Mesothelial cell of epicardium (in vitro differentiated cells): ENCODE measurements around the gene PDE4B. TPM values are rescaled to one million over a fixed set of nuclear protein-coding genes. Genes with fewer than 3 reads are reported as not detected.

Source experiments
- DNase-seq, 2 experiments: peaks; one replicate each; pipeline ENCODE4 v3.0.0; 2021; ENCODE audit warnings: low spot score in 2 of 2; ENCODE audit not compliant: unreplicated experiment in 2 of 2
- H3K27ac Mint-ChIP-seq: 2 replicates; pipeline ENCODE4 v1.8.0; 2021; ENCODE audit warnings: mixed read lengths
- H3K27me3 Mint-ChIP-seq: 2 replicates; pipeline ENCODE4 v1.8.0; 2021; ENCODE audit warnings: low read depth, mixed read lengths
- H3K36me3 Mint-ChIP-seq: 2 replicates; pipeline ENCODE4 v1.8.0; 2021; ENCODE audit warnings: mixed read lengths
- H3K4me1 Mint-ChIP-seq: 2 replicates; pipeline ENCODE4 v1.8.0; 2021; ENCODE audit warnings: mixed read lengths
- H3K4me3 Mint-ChIP-seq: 2 replicates; pipeline ENCODE4 v1.8.0; 2021; ENCODE audit warnings: mild to moderate bottlenecking, moderate library complexity, mixed read lengths
- H3K9me3 Mint-ChIP-seq: 2 replicates; pipeline ENCODE4 v1.8.0; 2021; ENCODE audit warnings: mixed read lengths
- CTCF ChIP-seq: fragments of 200-600 bp; sonication (generic); IDR thresholded peaks from one replicate; pipeline ENCODE4 v1.5.0; 2021; ENCODE audit warnings: antibody characterized with exemption; ENCODE audit not compliant: unreplicated experiment
- total RNA-seq: library from RNA; stranded (reverse); gene quantifications from 3 replicates; pipeline ENCODE4 v1.2.1, GENCODE V29; 2021

PDE4B gene
- total RNA-seq, 1 donor from 2014 or later = 22.3 TPM

- Mint-ChIP-seq H3K4me3 (peak overlapping the region; percentile 15), H3K27ac (peak overlapping the region; percentile 68), H3K36me3 (peaks cover 1% of the 10 kb centered on the region), H3K9me3 (no peaks in the 10 kb centered on the region), H3K4me1 (peaks cover 85% of the 10 kb centered on the region), H3K27me3 (no peaks in the 10 kb centered on the region)
- DNase-seq = no peak
- no peak for TF ChIP-seq CTCF
Measured at GRCh38 chr1:66352792-66353191, 560.1 kb downstream of the PDE4B start.

GRCh38 chr1:66353257-66353656 lies 560.6 kb downstream of the PDE4B start:
- peak overlapping the region; percentile 15 for H3K4me3 Mint-ChIP-seq

GRCh38 chr1:66354311-66355201 lies 561.9 kb downstream of the PDE4B start:
- Mint-ChIP-seq H3K27ac (peak overlapping the region; percentile 95), H3K9me3 (no peaks in the 10 kb centered on the region), H3K27me3 (no peaks in the 10 kb centered on the region), H3K4me3 (peak overlapping the region; percentile 72), H3K36me3 (peaks cover 1% of the 10 kb centered on the region), H3K4me1 (peaks cover 96% of the 10 kb centered on the region)
- TF ChIP-seq CTCF = no peak
- no peak for DNase-seq

More at GRCh38 chr1:66353257-66353656, 560.6 kb downstream of the PDE4B start:
- TF ChIP-seq CTCF = no peak
- Mint-ChIP-seq H3K9me3 (no peaks in the 10 kb centered on the region), H3K27ac (peak overlapping the region; percentile 68), H3K36me3 (peaks cover 1% of the 10 kb centered on the region), H3K4me1 (peaks cover 90% of the 10 kb centered on the region), H3K27me3 (no peaks in the 10 kb centered on the region)
- DNase-seq = no peak

DNA sequence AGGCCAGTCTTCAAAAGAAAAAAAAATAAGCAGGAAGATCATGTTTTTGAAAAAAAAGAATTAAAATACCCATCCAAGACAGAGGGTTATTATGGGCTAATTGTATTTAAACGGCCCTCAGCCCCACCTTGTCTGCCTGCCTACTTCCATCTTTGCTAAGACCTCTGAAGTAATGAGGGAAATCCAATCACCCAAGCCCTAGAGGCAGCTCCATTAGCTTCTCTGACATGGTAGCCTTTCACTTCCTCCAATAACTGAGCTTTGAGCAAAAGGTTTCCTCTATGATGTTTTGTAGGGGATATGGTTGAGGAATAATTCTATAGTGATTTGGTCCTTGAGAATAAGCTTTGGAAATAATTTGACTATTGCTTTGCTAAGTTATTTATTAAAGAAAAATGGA lies 563.1 kb downstream of the PDE4B start:
- TF ChIP-seq CTCF = no peak
- Mint-ChIP-seq H3K9me3 (no peaks in the 10 kb centered on the region), H3K27ac (peak overlapping the region; percentile 95)

DNA sequence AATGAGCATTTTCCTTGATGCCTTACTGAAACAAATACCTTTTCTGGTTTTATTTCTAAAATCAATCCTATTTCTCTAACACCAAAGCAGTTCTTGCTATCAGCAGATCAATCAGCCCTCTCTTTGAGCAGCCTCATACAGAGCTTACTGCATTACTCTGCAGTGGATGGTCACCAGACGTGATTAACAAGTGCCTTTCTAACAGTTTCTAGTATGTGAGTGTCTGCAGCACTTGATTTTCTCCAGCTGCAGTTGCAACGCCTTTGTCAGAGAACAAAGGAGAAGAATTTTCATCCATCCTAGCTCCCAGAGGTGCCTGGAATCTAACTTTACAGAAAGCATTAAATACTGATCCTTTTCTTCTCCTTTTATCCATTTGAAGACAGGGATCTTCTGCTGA lies 563.9 kb downstream of the PDE4B start:
- H3K4me3 Mint-ChIP-seq = no peak overlapping the region
- H3K27ac Mint-ChIP-seq = peak overlapping the region; percentile 55
- H3K4me1 Mint-ChIP-seq = peaks cover 86% of the 10 kb centered on the region
- TF ChIP-seq CTCF = no peak
- DNase-seq = no peak
- peaks cover 4% of the 10 kb centered on the region for H3K36me3 Mint-ChIP-seq
- no peaks in the 10 kb centered on the region for H3K9me3 Mint-ChIP-seq
- no peaks in the 10 kb centered on the region for H3K27me3 Mint-ChIP-seq

More for the DNA sequence above, 563.1 kb downstream of the PDE4B start:
- DNase-seq = no peak
- peaks cover 94% of the 10 kb centered on the region for H3K4me1 Mint-ChIP-seq
- peak overlapping the region; percentile 72 for H3K4me3 Mint-ChIP-seq
- H3K36me3 Mint-ChIP-seq = peaks cover 1% of the 10 kb centered on the region
- no peaks in the 10 kb centered on the region for H3K27me3 Mint-ChIP-seq
